ENCODE data around the gene ADAMTS10.
"Not testable (repeated sequence)": the region's sequence is repeated elsewhere in the genome, so short reads cannot be mapped to it uniquely, and the experiment has no call there.

Gene ADAMTS10

GRCh38 chr19:8592231-8593009 lies 18.1 kb downstream of the ADAMTS10 start:
- peak; percentile 98 for DNase-seq

DNA sequence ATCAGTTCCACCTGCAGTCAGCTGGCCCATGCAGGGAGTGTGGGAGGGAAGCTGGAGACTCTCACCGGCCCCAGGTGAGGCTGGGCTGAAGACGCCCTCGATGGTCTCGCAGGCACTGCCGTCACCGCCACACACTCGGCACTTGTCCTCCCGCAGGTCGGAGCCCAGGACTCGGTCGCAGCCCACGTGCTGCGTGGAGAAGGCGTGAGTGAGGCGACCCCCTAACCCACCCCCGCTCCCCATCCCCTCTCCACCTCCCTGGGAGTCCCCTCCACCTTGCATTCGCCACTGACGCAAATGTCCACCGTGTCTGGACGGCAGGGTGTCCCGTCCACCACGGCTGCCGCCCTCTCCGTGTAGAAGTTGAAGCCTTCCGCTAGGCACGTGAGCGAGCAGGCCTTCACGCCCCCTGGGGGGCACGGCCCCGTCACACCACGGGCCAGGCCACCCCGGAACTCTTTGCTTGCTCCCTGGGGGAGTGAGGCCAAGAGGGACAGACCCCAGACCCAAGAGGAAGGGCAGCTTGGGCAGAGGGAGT lies 21.3 kb downstream of the ADAMTS10 start:
- DNase-seq = no peak

- DNase-seq = peak; percentile 74
Observed at GRCh38 chr19:8585894-8586750, 24.4 kb downstream of the ADAMTS10 start.

DNA sequence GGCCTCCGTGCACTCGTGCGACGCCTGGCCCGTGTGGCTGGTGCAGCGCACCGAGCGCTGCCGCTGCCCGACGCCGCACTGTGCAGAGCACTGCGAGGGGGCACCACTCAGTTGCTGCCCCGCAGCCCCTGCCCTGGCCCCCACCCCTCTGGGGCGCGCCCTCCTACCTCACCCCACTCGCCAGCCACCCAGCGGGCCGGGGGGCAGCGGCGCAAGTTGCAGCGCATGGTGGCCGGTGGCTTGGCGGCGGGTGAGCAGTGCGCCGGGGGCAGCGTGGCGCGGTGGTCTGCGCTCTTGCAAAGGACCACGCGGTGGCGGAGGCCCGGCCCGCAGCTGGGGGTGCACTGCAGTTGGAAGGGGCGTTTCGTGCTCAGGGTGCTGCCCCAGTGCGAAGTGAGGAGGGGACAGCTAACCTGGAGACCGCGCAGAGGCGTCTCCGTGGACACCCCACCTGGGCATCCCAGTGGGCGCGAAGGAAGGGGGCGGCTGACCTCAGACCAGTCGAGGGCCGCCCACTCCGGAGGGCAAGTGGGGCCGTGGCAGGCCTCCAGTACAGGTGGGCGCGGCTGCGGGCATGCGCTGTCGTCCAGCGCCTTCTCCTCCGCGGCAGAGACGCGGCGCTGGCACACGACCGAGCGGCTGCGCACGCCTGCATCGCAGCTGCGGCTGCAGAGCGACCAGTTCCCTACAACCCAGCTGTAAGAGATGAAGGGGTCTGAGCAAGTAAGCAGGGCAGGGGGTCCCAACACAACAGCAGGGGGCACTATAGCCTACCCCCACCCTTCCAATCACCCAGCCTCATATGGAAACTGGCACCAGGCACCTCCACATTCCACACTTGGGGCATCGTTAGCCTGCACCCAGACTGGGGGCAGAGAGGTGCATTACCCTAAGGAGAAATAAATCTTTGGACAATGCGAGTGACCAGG lies 25.3 kb downstream of the ADAMTS10 start:
- DNase-seq = no peak

DNA sequence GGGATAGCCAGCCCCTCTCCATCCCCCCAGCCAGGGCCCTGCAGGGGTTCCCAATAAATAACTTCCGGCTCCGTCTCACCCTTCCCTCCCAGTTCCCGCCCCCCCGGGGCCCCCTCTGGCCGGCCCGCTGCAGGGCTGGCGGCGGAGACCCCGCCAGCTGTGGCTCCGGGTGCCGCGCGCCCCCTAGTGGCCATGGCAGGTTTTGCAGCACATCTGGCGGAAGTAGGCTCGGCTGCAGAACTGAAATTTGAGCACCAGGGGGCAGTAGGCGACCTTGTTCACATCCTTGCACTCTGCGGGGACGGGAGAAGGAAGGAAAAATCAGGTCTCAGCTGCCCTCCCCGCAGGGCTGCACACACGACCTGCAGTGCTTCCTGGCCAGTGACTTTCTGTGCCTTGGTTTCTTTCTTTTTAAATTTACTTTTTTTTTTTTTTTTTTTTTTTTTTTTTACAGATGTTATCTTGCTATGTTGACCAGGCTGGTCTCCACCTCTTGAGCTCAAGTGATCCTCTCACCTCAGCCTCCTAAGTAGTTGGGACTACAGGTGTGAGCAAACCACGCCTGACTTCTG lies 29.7 kb downstream of the ADAMTS10 start:
- peak; percentile 90 for DNase-seq

DNA sequence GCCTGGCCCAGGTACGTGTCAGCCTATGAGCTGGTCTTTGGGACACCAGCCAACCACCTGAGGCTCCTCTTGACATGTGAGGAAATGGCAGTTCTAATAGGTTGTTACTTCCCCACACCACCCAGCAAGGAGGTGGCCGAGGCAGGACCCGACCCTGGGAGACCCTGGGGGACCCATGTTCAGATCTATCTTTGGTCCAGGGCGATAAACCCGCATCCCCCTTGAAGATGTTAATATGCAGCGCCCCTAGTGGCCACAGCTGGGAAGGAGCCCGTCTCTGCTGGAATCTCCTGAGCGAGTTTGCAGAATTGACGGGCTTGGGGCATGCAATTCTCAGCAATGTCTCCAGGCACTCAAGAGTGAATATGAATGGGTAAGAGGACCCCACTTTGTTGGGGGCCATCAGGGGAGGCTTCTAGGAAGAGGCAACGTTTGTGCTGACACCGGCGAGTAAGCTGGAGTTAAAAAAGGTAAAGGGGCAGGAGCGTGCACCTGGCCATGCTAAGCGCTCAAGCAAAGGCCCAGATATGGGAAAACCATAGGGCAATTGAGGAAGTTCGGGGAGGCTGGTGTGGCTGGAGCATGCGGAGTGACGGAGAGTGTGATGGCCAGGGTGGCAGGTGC lies 31.8 kb downstream of the ADAMTS10 start:
- peak; percentile 93 for DNase-seq

- DNase-seq = no peak
Observed at GRCh38 chr19:8577741-8578140, 32.8 kb downstream of the ADAMTS10 start.

DNA sequence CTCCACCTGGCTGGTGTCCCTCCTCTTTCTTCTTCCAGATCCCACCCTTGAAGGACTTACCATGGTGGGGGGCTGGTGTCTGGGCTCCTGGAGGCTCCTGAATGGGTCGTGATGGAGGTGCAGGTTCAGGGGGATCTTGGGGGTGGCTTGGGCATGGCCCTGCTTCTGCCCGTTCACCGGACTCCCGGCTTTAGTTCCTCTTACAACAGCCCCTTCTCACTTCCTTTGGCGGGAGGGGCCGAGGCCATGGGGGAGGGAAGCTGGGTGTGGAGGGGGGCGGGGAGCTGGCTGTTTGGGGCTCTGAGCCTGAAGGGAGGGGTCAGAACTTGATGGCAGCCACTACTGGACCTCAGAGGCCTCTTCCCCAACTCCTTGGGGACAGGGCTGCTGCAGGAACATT lies 33.3 kb downstream of the ADAMTS10 start, which contains the start of gene MYO1F:
TSS of gene MYO1F (minus strand) at position 196 of the 400 bp plus-strand sequence. CDS start at position 63, 133 bp downstream.
- peak; percentile 83 for DNase-seq

DNA sequence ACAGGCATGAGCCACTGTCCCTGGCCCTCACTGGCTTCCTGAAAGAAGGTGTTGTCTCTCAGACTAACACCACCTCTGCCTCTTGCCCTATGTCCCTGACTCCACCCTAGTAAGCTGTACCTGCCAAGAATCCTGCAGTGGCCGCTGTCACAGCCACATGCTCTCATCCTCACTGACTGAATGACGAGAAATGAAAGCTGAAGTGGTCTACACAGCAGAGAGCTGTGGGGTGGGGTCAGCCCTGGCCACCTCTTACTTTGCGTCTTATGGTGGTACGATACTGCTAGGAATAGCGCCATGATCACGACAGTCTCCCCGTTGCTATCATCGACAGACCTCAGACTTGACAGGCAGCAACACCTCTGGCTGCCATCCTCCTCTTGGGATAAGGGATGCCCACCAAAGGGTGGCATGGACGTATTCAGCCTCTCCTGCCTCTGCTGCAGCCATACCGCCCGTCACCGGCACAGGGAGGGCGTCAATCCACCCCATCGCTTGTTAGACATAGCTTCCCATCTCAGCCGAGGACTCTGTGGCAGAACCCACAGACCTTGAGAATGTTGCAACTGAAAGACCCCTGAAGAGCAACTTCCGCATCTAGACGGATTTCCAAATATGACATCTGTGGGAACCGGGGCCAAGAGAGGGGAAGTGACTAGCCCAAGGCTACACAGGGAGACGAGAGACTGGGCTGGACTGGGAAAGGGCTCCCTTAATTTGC lies 34.1 kb downstream of the ADAMTS10 start:
- DNase-seq = peak; percentile 91

DNA sequence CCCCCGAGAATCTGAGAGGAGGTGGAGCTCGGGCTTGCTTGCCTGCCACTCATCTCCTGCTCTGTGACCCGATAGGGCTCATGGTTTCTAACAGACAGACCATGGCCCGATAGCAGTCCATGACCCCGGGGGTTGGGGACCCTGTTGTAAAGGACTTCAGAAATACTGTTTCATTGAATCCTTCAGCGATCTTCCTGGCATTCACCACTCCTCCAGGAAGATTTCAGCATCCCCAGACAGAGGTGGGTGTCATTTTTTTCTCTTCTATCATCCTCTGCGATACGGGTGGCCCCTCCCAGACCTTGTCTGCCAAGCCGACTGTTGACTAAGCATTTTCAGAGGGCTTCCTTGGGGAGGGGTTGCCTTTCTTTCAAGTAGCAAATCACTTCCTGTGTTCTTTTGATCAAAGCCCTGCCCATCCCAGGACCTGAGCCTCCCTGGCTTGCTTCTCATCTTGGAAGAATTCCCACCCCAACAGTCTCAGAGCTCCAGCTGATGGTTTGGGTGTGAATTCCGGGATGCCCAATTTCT lies 35.0 kb downstream of the ADAMTS10 start:
- DNase-seq = peak; percentile 85

DNA sequence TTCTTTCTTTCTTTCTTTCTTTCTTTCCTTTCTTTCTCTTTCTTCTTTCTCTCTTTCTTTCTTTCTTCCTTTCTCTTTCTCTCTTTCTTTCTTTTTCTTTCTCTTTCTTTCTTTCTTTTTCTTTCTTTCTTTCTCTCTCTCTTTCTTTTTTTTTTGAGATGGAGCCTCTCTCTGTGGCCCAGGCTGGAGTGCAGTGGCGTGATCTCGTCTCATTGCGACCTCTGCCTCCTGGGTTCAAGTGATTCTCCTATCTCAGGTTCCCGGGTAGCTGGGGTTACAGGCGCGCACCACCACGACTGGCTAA lies 35.9 kb downstream of the ADAMTS10 start:
- DNase-seq = not testable (repeated sequence)

DNA sequence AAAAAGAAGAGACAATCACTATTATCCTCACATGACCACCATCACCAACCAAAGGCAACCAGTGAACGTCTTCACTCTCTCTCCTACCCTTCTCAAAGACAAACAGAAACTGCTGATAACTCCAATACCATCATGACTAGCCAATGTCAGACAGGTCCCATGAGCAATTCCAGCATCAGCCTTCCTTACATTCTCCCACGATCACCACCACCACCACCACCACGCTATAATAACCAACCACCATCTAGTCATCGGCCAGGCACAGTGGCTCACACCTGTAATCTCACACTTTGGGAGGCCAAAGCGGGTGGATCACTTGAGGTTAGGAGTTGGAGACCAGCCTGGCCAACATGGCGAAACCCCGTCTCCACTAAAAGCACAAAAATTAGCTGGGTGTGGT lies 37.2 kb downstream of the ADAMTS10 start:
- no peak for DNase-seq

- peak; percentile 91 for DNase-seq
Observed at GRCh38 chr19:8571006-8571411, 39.5 kb downstream of the ADAMTS10 start.

DNA sequence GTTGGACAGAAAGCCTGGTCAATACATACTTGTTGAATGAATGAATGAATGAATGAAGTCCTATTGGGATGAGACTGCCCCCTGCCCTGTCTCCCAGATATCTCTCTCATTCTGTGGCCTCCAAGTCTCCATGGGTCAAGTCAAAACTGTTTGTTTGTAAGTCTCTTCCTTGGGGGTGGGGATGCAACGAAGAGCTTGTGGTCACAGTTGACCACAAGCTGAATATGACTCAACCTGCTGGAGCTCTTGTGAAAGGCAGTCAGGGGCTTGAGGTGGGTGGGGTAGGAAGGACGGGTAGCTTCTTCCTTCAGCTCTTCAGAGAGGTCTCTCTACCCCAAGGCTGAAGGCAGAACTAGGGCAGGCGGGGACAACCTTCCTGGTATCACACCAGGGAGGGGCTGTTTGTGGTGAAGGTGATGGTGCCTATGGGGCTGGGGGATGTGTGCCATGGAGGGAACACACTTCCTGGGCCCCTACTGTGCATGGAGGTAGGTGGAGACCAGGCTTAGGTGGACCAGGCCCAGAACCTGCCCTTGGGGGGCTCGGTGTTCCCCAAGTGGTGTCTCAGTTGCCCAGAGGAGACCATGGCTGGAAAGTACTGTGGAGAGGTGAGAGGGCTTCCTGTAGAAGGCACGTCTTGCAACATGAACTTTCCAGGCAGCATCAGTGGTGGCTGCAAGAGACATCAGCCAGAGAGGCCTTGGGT lies 41.3 kb downstream of the ADAMTS10 start:
- peak; percentile 98 for DNase-seq

- DNase-seq = no peak
Observed at GRCh38 chr19:8567522-8568172, 42.9 kb downstream of the ADAMTS10 start.

- peak; percentile 72 for DNase-seq
Observed at GRCh38 chr19:8566855-8567254, 43.7 kb downstream of the ADAMTS10 start.

- DNase-seq = not testable (repeated sequence)
Observed at GRCh38 chr19:8564866-8565265, 45.6 kb downstream of the ADAMTS10 start.

DNA sequence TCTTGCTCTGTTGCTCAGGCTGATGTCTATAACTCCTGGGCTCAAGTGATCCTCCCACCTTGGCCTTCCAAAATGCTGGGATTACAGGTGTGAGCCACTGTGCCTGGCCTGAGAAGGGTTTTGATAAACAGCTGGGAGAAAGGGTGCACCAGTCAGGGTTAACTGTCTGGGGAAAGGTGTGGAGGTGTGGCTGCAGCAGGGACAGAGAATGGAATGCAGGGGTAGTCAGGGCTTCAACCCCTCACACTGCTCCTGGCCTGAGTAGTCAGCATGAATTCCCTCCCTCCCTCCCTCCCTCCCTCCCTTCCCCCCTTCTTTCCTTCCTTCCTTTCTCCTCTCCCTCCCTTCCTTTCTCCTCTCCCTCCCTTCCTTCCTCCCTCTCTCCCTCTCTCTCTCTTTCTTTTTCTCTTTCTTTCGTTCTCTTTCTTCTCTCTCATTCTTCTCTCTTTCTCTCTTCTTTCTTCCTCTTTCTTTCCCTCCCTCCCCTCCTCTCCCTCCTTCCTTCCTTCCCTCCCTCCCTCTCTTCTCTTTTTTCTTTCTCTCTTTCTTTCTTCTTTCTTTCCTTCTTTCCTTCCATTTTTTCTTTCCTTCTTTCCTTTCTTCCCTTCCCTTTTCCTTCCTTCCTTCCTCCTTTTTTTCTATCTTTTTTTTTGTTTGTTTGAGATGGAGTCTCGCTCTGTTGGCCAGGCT lies 49.3 kb downstream of the ADAMTS10 start:
- DNase-seq = no peak

GRCh38 chr19:8558325-8558724 lies 52.2 kb downstream of the ADAMTS10 start:
- DNase-seq = no peak
